ENCODE results near the gene ARHGAP15.

Gene ARHGAP15

GRCh38 chr2:143158551-143159485 is 29.6 kb downstream of the ARHGAP15 start:
- DNase-seq (ENCODE audit: low read depth): no peak
- H3K4me3 ChIP-seq (ENCODE audit: low read depth, low read length): no peak overlapping the region
- TF ChIP-seq CTCF (conservative IDR thresholded peaks at IDR 0.05; ENCODE audit: low read depth, low read length): no peak

GRCh38 chr2:143159486-143159840 is 30.2 kb downstream of the ARHGAP15 start:
- no peak for DNase-seq (ENCODE audit: low read depth)
- TF ChIP-seq CTCF (conservative IDR thresholded peaks at IDR 0.05; ENCODE audit: low read depth, low read length): no peak
- H3K4me3 ChIP-seq (ENCODE audit: low read depth, low read length): no peak overlapping the region

GRCh38 chr2:143160732-143161707 is 31.8 kb downstream of the ARHGAP15 start:
- TF ChIP-seq CTCF (conservative IDR thresholded peaks at IDR 0.05; ENCODE audit: low read depth, low read length): no peak
- no peak overlapping the region for H3K4me3 ChIP-seq (ENCODE audit: low read depth, low read length)
- DNase-seq (ENCODE audit: low read depth): no peak

GRCh38 chr2:143162123-143162837 is 33.1 kb downstream of the ARHGAP15 start:
- TF ChIP-seq CTCF (conservative IDR thresholded peaks at IDR 0.05; ENCODE audit: low read depth, low read length): peak; percentile 81
- no peak overlapping the region for H3K4me3 ChIP-seq (ENCODE audit: low read depth, low read length)
- peak; percentile 76 for DNase-seq (ENCODE audit: low read depth)

GRCh38 chr2:143162997-143163396 is 33.8 kb downstream of the ARHGAP15 start:
- no peak for TF ChIP-seq CTCF (conservative IDR thresholded peaks at IDR 0.05; ENCODE audit: low read depth, low read length)
- H3K4me3 ChIP-seq (ENCODE audit: low read depth, low read length): no peak overlapping the region
- no peak for DNase-seq (ENCODE audit: low read depth)

- no peak overlapping the region for H3K4me3 ChIP-seq (ENCODE audit: low read depth, low read length)
- no peak for DNase-seq (ENCODE audit: low read depth)
- no peak for TF ChIP-seq CTCF (conservative IDR thresholded peaks at IDR 0.05; ENCODE audit: low read depth, low read length)
Observed at GRCh38 chr2:143163499-143163898, 34.3 kb downstream of the ARHGAP15 start.

Measured in choroid plexus epithelial cell (primary cell).